Measurements from ENCODE around the gene LRRN4CL.

DNA sequence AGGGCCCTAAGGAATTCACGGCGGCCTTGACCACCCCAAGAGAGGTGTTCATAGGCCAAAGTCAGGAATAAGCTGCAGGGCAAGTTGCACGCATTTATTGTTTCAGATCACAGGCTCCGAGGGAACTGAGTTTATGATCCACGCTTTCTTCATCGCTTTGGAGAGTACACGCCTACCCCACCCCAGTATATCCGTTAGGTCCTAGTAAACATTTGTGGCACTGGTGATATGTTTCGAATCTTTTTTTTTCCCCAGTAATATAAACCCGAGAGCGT is 43.7 kb downstream of the LRRN4CL start:
- no peak for TF ChIP-seq POLR2A (IDR thresholded peaks at IDR 0.05)
- TF ChIP-seq, protein P1, sequence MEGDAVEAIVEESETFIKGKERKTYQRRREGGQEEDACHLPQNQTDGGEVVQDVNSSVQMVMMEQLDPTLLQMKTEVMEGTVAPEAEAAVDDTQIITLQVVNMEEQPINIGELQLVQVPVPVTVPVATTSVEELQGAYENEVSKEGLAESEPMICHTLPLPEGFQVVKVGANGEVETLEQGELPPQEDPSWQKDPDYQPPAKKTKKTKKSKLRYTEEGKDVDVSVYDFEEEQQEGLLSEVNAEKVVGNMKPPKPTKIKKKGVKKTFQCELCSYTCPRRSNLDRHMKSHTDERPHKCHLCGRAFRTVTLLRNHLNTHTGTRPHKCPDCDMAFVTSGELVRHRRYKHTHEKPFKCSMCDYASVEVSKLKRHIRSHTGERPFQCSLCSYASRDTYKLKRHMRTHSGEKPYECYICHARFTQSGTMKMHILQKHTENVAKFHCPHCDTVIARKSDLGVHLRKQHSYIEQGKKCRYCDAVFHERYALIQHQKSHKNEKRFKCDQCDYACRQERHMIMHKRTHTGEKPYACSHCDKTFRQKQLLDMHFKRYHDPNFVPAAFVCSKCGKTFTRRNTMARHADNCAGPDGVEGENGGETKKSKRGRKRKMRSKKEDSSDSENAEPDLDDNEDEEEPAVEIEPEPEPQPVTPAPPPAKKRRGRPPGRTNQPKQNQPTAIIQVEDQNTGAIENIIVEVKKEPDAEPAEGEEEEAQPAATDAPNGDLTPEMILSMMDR (IDR thresholded peaks at IDR 0.05): no peak

Data from body of pancreas (tissue), 4 donors.